GM19438 (cell line): ENCODE measurements around the gene CMSS1.

ENCODE experiments used
- ATAC-seq: cut with Tn5 transposase; IDR thresholded peaks from one replicate; pipeline ENCODE4 v1.9.1; 2021; ENCODE audit warnings: low read depth; ENCODE audit not compliant: unreplicated experiment

CMSS1 gene

DNA sequence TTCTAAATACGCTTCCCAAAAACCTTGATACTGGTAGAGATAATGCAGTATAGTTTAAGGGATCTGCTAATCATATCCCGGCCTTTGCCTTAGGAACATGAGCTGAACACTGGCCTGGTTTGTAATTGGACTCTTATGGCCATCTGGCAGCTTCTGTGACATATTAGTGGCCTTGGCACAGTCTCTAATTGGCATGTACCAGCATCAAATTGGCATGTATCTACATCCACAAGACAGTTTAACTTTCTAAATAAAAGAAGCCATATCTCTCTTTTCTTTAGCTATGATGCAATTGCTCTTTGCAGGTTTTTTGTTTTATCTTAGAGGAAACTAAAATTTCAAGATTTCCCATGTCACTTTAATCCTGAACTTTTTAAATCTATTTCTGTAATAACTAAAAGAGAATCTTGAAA, 341.3 kb downstream of the CMSS1 start:
- ATAC-seq = no peak

DNA sequence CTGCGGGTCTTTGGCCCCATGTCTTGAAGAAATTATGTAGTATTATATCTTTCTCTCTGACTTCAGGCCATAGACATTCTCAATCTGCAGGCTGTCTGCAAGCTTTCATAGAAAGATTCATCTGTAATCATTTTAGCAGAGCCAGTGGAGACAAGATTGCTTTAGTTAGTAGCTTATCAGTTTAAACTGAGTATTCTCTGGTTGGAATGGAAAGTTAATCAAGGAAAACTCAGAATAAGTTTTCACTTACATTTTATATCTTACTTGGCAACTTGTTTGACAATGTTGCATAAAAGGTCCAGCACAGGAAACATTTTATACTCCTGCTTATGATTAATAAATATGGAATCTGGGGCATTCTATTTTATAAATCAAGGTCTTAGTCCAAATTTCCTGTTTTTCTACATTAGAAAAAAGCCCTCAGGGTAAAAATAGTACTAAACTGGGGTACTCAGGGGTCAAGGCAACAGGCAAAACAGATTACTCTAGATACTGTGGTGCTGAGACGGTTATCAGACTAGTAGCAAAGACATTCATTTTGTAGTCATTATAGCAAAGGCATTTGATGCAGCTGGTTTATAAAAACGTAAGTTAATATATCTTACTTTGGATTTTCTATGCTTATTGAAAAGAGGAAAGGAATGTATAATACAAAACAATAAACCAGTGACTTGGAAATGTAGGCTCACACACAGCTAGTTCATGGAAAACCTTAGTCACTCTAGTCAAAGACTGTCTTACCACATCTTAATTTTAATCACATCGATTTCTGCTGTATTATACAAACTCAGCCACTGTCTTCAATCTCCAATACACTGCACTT, 341.9 kb downstream of the CMSS1 start:
- ATAC-seq = no peak

GRCh38 chr3:100160521-100160920, 342.9 kb downstream of the CMSS1 start:
- ATAC-seq = no peak

GRCh38 chr3:100163787-100164186, 346.1 kb downstream of the CMSS1 start:
- ATAC-seq = no peak

DNA sequence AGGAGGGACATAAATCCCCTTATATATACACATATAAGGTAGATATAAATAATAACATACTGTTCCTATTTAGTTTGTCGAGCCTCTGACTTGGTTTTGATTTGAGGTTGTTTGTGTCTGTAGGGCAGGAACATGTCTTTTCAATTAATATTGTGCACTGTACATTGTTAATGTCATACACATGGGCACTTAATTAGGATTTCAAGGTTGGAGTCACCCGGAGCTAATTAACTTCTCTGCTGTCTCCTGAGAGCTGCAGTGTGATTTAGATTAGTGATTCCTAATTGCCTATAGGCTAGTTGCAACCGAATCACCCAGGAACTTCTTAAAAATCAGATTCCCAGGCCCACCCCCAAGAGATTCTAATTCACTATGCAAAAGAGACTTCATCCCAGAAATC, 347.1 kb downstream of the CMSS1 start:
- ATAC-seq = no peak

DNA sequence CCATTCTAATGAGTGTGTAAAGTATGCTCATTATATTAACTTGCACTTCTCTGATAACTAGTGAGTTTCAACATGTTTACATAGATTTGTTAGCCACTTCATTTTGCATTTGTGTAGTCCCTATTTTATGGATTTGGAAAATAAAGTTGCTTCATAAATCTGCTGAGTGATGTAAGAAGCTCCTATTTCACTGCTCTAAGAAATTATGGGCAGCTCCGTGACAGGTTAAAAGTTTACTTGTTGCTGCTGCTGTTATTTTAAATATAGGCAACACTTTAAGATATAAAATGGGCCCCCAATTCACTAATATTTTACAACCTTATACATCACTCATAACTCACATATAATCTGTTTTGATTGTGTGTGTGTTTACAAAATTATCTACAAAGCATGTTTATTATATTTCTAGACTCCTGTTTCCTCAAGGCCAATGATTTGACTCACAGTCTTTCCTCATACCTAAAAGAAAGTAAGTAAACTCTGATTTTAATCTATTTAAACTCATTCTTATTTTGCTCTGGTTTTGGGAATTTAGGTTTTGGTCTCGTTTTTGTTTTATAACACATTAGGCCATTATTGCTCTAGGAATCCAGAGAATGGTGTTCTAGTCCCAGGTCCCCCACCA, 348.4 kb downstream of the CMSS1 start:
- no peak for ATAC-seq

- no peak for ATAC-seq
These were observed 351.7 kb downstream of the CMSS1 start for GRCh38 chr3:100169201-100169920.

DNA sequence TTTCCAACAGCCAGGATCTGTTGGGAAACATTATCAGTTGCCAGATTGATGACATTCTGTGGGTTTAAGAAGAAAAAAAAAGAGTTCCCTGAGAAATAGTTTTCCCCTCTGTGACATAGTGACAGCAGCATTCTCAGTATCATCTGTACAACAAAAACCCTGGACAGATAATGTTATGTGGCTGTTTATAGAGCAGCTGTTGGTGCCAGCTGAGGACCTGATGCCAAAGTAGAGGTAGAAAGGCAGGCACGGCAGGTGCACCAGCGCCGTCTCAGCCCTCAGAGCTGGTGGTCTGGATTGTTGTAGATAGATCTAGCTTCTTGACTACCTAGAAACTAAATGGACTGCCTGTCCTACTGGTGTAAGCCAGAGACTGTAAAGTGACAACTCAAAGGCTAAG, 352.8 kb downstream of the CMSS1 start:
- ATAC-seq = no peak

GRCh38 chr3:100171211-100171914, 353.7 kb downstream of the CMSS1 start:
- no peak for ATAC-seq

- ATAC-seq = no peak
These were observed 356.3 kb downstream of the CMSS1 start for GRCh38 chr3:100173961-100174360.

DNA sequence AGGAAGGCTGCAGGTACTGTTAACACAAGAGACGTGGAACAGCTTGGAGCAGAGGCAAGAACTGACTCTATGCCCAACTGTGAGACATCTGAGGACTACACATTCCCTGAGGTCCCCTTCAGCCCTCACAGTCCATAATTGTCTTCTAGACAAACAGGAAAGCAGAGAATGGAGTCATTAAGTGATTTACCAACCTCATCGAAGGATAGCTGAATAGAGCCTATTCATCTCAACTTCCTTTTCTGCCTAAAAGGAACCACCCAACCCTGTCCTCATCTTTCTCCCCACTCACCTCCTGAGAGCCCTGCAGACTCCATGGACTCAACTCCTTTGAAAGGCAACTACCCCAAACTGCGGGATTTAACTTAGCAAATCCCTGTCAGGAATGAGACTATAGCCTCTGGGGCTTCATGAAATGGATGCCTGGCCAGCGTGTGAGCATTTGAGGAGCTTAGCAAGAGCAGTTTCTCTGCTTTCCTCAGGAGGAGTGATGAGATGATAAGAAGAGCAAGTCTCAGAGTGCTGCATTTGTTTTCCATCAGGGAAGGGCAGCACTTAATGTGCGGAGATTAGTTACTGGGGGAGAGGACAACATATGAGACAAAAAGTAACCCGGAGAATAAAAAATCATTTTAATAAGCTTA, 358.1 kb downstream of the CMSS1 start:
- no peak for ATAC-seq

- ATAC-seq = no peak
These were observed 362.2 kb downstream of the CMSS1 start for GRCh38 chr3:100179692-100180349.

DNA sequence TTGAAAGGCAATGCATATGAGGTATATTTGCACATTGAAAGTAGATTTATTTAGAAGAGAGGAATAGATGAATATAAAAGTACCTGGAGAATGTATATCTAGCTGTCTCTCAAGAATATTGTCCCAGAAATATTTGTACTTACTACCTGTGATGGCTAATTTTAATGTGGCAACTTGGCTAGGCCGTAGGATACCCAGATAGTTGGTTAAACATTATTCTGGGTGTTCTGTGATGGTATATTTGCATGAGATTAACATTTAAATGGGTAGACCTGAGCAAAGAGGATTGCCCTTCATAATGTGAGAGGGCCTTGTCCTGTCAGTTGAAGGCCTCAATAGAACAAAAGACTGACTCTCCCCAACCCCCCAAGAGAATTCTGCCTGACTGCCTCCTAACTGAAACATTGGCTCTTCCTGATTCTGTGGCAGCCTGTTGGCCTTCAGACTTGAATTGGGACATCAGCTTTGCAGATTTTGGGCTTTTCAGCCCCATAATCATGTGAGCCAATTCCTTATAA, 366.0 kb downstream of the CMSS1 start:
- ATAC-seq = no peak

DNA sequence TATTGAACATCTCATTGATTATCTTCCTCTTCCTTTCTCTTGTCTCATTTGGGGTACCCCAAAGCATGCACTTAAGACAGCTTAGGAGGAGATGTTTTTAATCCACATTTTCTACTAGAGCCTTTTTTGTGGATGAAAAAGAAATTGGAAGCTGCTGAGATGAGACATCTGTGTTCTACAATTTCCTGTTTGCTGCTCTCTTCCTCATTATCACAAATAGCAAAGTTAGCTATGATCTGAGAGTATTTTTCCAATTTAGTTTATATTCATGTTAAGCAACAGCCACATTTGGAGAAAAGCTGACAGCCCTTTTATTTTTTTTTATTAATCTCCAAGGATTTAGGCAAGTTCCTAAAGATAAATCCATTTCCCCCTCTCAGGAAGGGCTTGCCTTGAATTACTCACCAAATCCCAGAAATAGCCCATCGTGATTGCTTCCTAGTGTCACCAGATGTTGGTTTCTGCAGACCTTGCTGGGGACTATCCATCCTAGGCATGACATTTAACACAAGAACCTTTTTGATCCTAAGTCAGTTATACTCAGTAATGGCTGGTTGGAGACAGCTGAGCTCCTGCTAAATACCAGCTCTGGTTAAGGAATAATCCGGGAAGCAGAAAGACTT, 367.4 kb downstream of the CMSS1 start:
- no peak for ATAC-seq

GRCh38 chr3:100185847-100186246, 368.2 kb downstream of the CMSS1 start:
- ATAC-seq = no peak

- no peak for ATAC-seq
These were observed 371.8 kb downstream of the CMSS1 start for GRCh38 chr3:100189444-100189964.

GRCh38 chr3:100195375-100195774, 377.7 kb downstream of the CMSS1 start:
- no peak for ATAC-seq

DNA sequence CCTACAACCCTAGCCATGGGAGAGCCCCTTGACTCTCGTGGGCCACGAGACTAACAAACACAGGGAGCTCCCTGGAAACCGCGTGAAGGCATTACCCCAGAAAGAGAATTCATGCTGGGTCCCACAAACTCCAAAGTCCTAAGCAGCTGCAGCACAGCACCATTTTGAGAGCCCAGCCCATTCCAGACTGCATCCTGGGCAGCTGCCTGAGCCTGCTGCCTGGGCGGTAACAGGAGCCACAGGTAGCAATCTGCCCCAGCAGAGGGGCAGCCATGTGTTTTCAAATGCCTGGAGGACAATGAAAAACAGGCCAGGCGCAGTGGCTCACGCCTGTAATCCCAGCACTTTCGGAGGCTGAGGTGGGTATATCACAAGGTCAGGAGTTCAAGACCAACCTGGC, 380.2 kb downstream of the CMSS1 start:
- ATAC-seq = no peak
